MM.1S (cell line): ENCODE measurements around the gene P4HTM.

Source experiments
- DNase-seq: peaks from one replicate; pipeline ENCODE4 v3.0.0-alpha.2; 2015
- H2AFZ ChIP-seq: fragments of 300-600 bp; sonication (generic); 2 replicates; pipeline ENCODE4 v1.6.0; 2016; ENCODE audit warnings: antibody characterized with exemption, low read length
- H3F3A ChIP-seq: fragments of 300-600 bp; sonication (generic); 2 replicates; pipeline ENCODE4 v1.6.1; 2016; ENCODE audit warnings: mild to moderate bottlenecking, antibody characterized with exemption, low read length, moderate library complexity, mixed read lengths; ENCODE audit not compliant: insufficient read depth
- H3K27ac ChIP-seq: fragments of 300-600 bp; sonication (generic); 2 replicates; pipeline ENCODE4 v1.5.1; 2016; ENCODE audit warnings: mild to moderate bottlenecking, low read length
- H3K27me3 ChIP-seq: fragments of 300-600 bp; sonication (generic); replicated peaks from 2 replicates; pipeline ENCODE4 v1.6.0; 2016; ENCODE audit warnings: low read length; ENCODE audit not compliant: insufficient read depth
- H3K36me3 ChIP-seq: fragments of 300-600 bp; sonication (generic); replicated peaks from 2 replicates; pipeline ENCODE4 v1.6.1; 2016; ENCODE audit warnings: mild to moderate bottlenecking, low read length, mixed read lengths; ENCODE audit not compliant: insufficient read depth
- H3K4me1 ChIP-seq: fragments of 300-600 bp; sonication (generic); 2 replicates; pipeline ENCODE4 v1.6.1; 2016; ENCODE audit warnings: low read length, mixed read lengths
- H3K4me2 ChIP-seq: fragments of 300-600 bp; sonication (generic); 2 replicates; pipeline ENCODE4 v1.6.0; 2016; ENCODE audit warnings: low read depth, low read length
- H3K4me3 ChIP-seq: fragments of 300-600 bp; sonication (generic); 2 replicates; pipeline ENCODE4 v1.5.1; 2016; ENCODE audit warnings: low read length, mixed read lengths
- H3K79me2 ChIP-seq: fragments of 300-600 bp; sonication (generic); 2 replicates; pipeline ENCODE4 v1.6.1; 2016; ENCODE audit warnings: mixed run types, low read length, mixed read lengths
- H3K9ac ChIP-seq: fragments of 300-600 bp; sonication (generic); 2 replicates; pipeline ENCODE4 v1.6.1; 2016; ENCODE audit warnings: low read length, mixed read lengths
- H3K9me2 ChIP-seq: fragments of 300-600 bp; sonication (generic); replicated peaks from 2 replicates; pipeline ENCODE4 v1.6.1; 2016; ENCODE audit warnings: mild to moderate bottlenecking, low read length, mixed read lengths; ENCODE audit not compliant: insufficient read depth
- H3K9me3 ChIP-seq: fragments of 300-600 bp; sonication (generic); replicated peaks from 2 replicates; pipeline ENCODE4 v1.6.1; 2016; ENCODE audit warnings: mild to moderate bottlenecking, low read length, mixed read lengths; ENCODE audit not compliant: insufficient read depth
- H4K20me1 ChIP-seq: fragments of 300-600 bp; sonication (generic); 2 replicates; pipeline ENCODE4 v1.6.1; 2016; ENCODE audit warnings: mild to moderate bottlenecking, low read length, moderate library complexity, mixed read lengths; ENCODE audit not compliant: insufficient read depth
- EZH2 ChIP-seq: fragments of 300-600 bp; sonication (generic); optimal IDR thresholded peaks from 2 replicates; pipeline ENCODE3; 2017; ENCODE audit warnings: low read depth, mild to moderate bottlenecking, antibody characterized with exemption, low read length, mixed read lengths
- EZH2phosphoT487 ChIP-seq: fragments of 300-600 bp; sonication (generic); IDR thresholded peaks from 2 replicates; pipeline ENCODE4 v1.6.1; 2018; ENCODE audit warnings: antibody characterized with exemption, low read length
- TF ChIP-seq, protein P1 (sequence below): fragments of 300-600 bp; sonication (generic); IDR thresholded peaks from 2 replicates; pipeline ENCODE4 v1.5.1; 2016; ENCODE audit warnings: antibody characterized with exemption, low read length, mixed read lengths

Gene P4HTM

DNA sequence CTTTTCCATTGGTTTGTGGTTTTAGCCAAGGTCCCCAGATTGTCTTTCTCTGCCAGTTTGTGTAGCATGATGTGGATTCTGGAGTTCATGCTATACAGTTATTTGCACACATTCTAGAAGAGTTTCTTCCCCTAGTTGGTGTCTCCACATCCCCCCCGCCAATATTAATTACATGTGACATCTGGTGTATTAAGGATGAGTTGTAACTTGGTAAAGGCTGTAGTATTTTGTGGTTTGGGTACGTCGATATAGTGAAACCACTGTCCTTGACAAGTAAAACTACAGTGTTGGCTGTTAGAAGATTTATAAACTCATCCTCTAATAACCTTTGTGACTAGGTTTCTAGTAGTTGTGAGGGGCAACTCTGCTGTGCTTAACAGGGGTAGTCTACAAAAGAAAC is 23.7 kb upstream of the P4HTM start:
- Histone ChIP-seq H3K9ac (no peak overlapping the region), H3K4me3 (no peak overlapping the region), H4K20me1 (0 out of 2 replicates have a peak, but pooled peaks cover 4% of the 10 kb centered on the region), H3K36me3 (peaks cover 3% of the 10 kb centered on the region; the same call in 1 of the 2 replicates), H3F3A (peaks cover 5% of the 10 kb centered on the region; the same call in 1 of the 2 replicates), H3K27me3 (no peaks in the 10 kb centered on the region), H3K9me3 (no peaks in the 10 kb centered on the region), H2AFZ (no peak overlapping the region), H3K4me2 (0 out of 2 replicates have a peak overlapping the region, but pooled peaks have one; percentile 19), H3K9me2 (no peaks in the 10 kb centered on the region), H3K4me1 (peaks cover 9% of the 10 kb centered on the region; the same call in 1 of the 2 replicates), H3K79me2 (peaks cover 3% of the 10 kb centered on the region; the same call in 1 of the 2 replicates), H3K27ac (peak overlapping the region; percentile 42; the same call in 1 of the 2 replicates)
- TF ChIP-seq, protein P1, sequence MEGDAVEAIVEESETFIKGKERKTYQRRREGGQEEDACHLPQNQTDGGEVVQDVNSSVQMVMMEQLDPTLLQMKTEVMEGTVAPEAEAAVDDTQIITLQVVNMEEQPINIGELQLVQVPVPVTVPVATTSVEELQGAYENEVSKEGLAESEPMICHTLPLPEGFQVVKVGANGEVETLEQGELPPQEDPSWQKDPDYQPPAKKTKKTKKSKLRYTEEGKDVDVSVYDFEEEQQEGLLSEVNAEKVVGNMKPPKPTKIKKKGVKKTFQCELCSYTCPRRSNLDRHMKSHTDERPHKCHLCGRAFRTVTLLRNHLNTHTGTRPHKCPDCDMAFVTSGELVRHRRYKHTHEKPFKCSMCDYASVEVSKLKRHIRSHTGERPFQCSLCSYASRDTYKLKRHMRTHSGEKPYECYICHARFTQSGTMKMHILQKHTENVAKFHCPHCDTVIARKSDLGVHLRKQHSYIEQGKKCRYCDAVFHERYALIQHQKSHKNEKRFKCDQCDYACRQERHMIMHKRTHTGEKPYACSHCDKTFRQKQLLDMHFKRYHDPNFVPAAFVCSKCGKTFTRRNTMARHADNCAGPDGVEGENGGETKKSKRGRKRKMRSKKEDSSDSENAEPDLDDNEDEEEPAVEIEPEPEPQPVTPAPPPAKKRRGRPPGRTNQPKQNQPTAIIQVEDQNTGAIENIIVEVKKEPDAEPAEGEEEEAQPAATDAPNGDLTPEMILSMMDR: no peak
- no peak for TF ChIP-seq EZH2
- TF ChIP-seq EZH2phosphoT487: no peak
- peak; percentile 48 for DNase-seq

DNA sequence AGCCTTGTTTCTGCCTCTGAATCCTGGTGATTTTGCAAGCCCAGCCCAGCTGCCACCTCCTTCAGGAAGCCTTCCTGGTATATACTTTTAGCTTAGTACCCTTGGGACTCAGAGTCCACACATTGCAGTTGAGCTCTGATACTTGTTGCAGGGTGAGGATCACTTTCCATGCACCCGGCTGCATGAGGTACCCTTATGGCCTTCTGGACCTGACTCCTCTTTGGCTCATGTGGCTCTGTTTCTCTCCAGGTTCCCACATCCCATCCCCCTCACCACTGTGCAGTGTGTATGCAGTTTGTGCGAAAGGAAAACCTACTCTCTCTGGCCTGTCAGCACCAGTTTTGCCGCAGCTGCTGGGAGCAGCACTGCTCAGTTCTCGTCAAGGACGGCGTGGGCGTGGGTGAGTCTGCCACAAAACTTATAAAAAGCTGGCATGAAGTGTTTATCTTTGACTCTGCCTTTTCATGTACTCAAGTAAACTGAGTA is 23.1 kb upstream of the P4HTM start:
- Histone ChIP-seq H3K27ac (peak overlapping the region; percentile 42; the same call in 1 of the 2 replicates), H3K4me2 (no peak overlapping the region), H2AFZ (no peak overlapping the region), H3K4me1 (peaks cover 9% of the 10 kb centered on the region; the same call in 1 of the 2 replicates), H3F3A (peaks cover 5% of the 10 kb centered on the region; the same call in 1 of the 2 replicates), H3K9me3 (no peaks in the 10 kb centered on the region), H3K9me2 (no peaks in the 10 kb centered on the region), H4K20me1 (0 out of 2 replicates have a peak, but pooled peaks cover 4% of the 10 kb centered on the region), H3K79me2 (peaks cover 3% of the 10 kb centered on the region; the same call in 1 of the 2 replicates), H3K4me3 (no peak overlapping the region), H3K9ac (no peak overlapping the region), H3K36me3 (peaks cover 3% of the 10 kb centered on the region; the same call in 1 of the 2 replicates), H3K27me3 (no peaks in the 10 kb centered on the region)
- TF ChIP-seq EZH2: no peak
- TF ChIP-seq EZH2phosphoT487: no peak
- TF ChIP-seq, protein P1: no peak
- no peak for DNase-seq

DNA sequence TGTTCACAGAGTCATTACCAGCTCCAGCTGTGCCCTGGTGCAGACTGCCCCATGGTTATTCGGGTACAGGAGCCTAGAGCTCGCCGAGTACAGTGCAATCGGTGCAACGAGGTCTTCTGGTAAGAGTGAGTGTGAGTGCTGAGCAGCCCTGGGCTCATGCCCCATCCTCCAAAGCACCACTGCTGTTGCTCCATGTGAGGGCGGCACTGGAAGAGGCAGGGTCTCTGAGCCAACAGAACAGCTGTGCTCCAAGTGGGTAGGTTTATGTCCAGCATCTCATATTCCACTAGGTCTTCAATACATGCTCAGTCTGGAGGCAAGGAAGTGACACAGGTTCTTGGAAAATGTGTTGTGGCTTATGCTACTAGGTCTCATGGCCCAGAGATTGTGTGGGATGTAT is 19.5 kb upstream of the P4HTM start:
- Histone ChIP-seq H3K9me2 (no peaks in the 10 kb centered on the region), H3K9ac (no peak overlapping the region), H3K27ac (no peak overlapping the region), H3F3A (peaks cover 5% of the 10 kb centered on the region; the same call in 1 of the 2 replicates), H2AFZ (no peak overlapping the region), H3K4me3 (no peak overlapping the region), H3K9me3 (no peaks in the 10 kb centered on the region), H3K36me3 (peaks cover 7% of the 10 kb centered on the region; the same call in 1 of the 2 replicates), H3K4me2 (no peak overlapping the region), H3K4me1 (peaks cover 24% of the 10 kb centered on the region), H4K20me1 (0 out of 2 replicates have a peak, but pooled peaks cover 4% of the 10 kb centered on the region), H3K79me2 (peaks cover 3% of the 10 kb centered on the region; the same call in 1 of the 2 replicates), H3K27me3 (no peaks in the 10 kb centered on the region)
- DNase-seq: no peak
- TF ChIP-seq EZH2: no peak
